Stimulated activated CD4-positive, alpha-beta T cell treated with anti-CD3 and anti-CD28 coated beads, Interleukin-1b, Interleukin-23, amount 100 ng/mL, for 24 hours (primary cell): ENCODE measurements around the gene HIF3A.
"Not testable (repeated sequence)": the region's sequence is repeated elsewhere in the genome, so short reads cannot be mapped to it uniquely, and the experiment has no call there.

Experiments
- DNase-seq, 4 experiments: peaks; one replicate each; pipeline ENCODE4 v3.0.0-alpha.2; 2020; ENCODE audit warnings: low read depth in 4 of 4, low spot score in 1 of 4

HIF3A gene

GRCh38 chr19:46356149-46357055, 59.6 kb downstream of the HIF3A start:
- DNase-seq, result no peak

GRCh38 chr19:46357846-46358583, 61.2 kb downstream of the HIF3A start:
- DNase-seq, result no peak

- no peak for DNase-seq
These were observed 65.1 kb downstream of the HIF3A start for GRCh38 chr19:46361915-46362314.

GRCh38 chr19:46364359-46364758, 67.5 kb downstream of the HIF3A start:
- DNase-seq, result no peak

GRCh38 chr19:46365561-46365960, 68.7 kb downstream of the HIF3A start:
- no peak for DNase-seq

GRCh38 chr19:46366620-46367292, 69.9 kb downstream of the HIF3A start:
- DNase-seq, result no peak

GRCh38 chr19:46367426-46367825, 70.6 kb downstream of the HIF3A start:
- DNase-seq, result no peak

GRCh38 chr19:46368116-46368515, 71.3 kb downstream of the HIF3A start:
- DNase-seq, result no peak

GRCh38 chr19:46369817-46370216, 73.0 kb downstream of the HIF3A start:
- no peak for DNase-seq

- DNase-seq, result no peak
These were observed 74.6 kb downstream of the HIF3A start for GRCh38 chr19:46371371-46371901.

- no peak for DNase-seq
These were observed 76.2 kb downstream of the HIF3A start for GRCh38 chr19:46372901-46373490.

- no peak for DNase-seq
These were observed 76.9 kb downstream of the HIF3A start for GRCh38 chr19:46373491-46374359.

GRCh38 chr19:46374536-46375475, 78.0 kb downstream of the HIF3A start:
- DNase-seq, result no peak

GRCh38 chr19:46375476-46376067, 78.7 kb downstream of the HIF3A start:
- not testable (repeated sequence) for DNase-seq

- no peak for DNase-seq
These were observed 79.7 kb downstream of the HIF3A start for GRCh38 chr19:46376241-46377153.

GRCh38 chr19:46378268-46378667, 81.4 kb downstream of the HIF3A start:
- no peak for DNase-seq

GRCh38 chr19:46380690-46381089, 83.8 kb downstream of the HIF3A start:
- no peak for DNase-seq

GRCh38 chr19:46381346-46381745, 84.5 kb downstream of the HIF3A start:
- DNase-seq, result no peak
